ENCODE data around the gene DMTF1. TPM values are rescaled to one million over a fixed set of nuclear protein-coding genes. Genes with fewer than 3 reads are reported as not detected.

The DMTF1 gene
- total and polyA plus RNA-seq, 2 of the 8 experiments (the other 6 are each of a cell fraction or from before 2014, with no cell fraction given), result 86.0 to 115 TPM

- no peak for DNase-seq (ENCODE audit: low read depth in 1 of 2, low spot score in 2 of 2)
- no peak for FAIRE-seq
- Histone ChIP-seq H4K5ac (ENCODE audit: insufficient read length, low read depth, low read length) (no peak overlapping the region), H3K23ac (ENCODE audit: insufficient read length) (no peak overlapping the region), H2AK5ac (ENCODE audit: low read depth, low read length) (no peak overlapping the region), H3K27ac (ENCODE audit: low read depth, low read length) (no peak overlapping the region), H3K56ac (replicated peaks; ENCODE audit: insufficient read length, low read depth, low read length) (no peak overlapping the region), H2BK120ac (replicated peaks; ENCODE audit: low read depth, low read length) (no peak overlapping the region), H2BK12ac (ENCODE audit: low read depth, low read length) (no peak overlapping the region), H3K4me1 (replicated peaks in 1 of 4; ENCODE audit: control insufficient read depth in 3 of 4, insufficient read depth in 4 of 4, low read length in 3 of 4) (0 out of 7 replicates have a peak, but pooled peaks cover 0 to 2% (median 0%) of the 10 kb centered on the region in 4 experiments), H3K18ac (ENCODE audit: extremely low read depth, low read length) (no peak overlapping the region), H3K9ac (replicated peaks in 1 of 4; ENCODE audit: extremely low read depth in 1 of 4, low read depth in 3 of 4, low read length in 3 of 4) (no peak overlapping the region), H3K36me3 (ENCODE audit: control insufficient read depth in 2 of 4, insufficient read depth in 4 of 4, low read length in 3 of 4) (peaks cover 2 to 39% (median 17%) of the 10 kb centered on the region in 4 experiments; a peak in 5 of 8 replicates), H3K4me3 (ENCODE audit: extremely low read depth in 1 of 4, insufficient read depth in 2 of 4, low read depth in 3 of 4, low read length in 4 of 4) (no peak overlapping the region), H2BK15ac (ENCODE audit: low read length) (no peak overlapping the region), H2BK5ac (ENCODE audit: low read depth, low read length) (no peak overlapping the region), H3K79me2 (ENCODE audit: control insufficient read depth in 1 of 2, insufficient read depth in 2 of 2, low read length in 2 of 2) (peaks cover 3 to 38% of the 10 kb centered on the region in 2 experiments; a peak in 2 of 4 replicates), H3K4ac (replicated peaks; ENCODE audit: insufficient read length, low read depth, low read length) (no peak overlapping the region), H2BK20ac (ENCODE audit: low read length) (no peak overlapping the region), H3K79me1 (ENCODE audit: low read depth, low read length) (peaks cover 3% of the 10 kb centered on the region; the same call in 1 of the 2 replicates), H3K23me2 (ENCODE audit: low read depth, low read length) (no peaks in the 10 kb centered on the region), H3K4me2 (ENCODE audit: insufficient read depth in 1 of 2, low read depth in 2 of 2, low read length in 2 of 2) (no peak overlapping the region), H3K27me3 (replicated peaks in 1 of 4; ENCODE audit: control insufficient read depth in 3 of 4, extremely low read depth in 1 of 4, insufficient read depth in 3 of 4, low read length in 3 of 4) (no peaks in the 10 kb centered on the region), H4K8ac (ENCODE audit: extremely low read depth, insufficient read depth, low read length) (no peak overlapping the region), H3K14ac (ENCODE audit: insufficient read length) (no peak overlapping the region), H3K9me3 (ENCODE audit: insufficient read depth in 2 of 2, low read depth in 1 of 2, low read length in 1 of 2) (peaks cover 26 to 29% of the 10 kb centered on the region in 2 experiments), H4K91ac (replicated peaks; ENCODE audit: insufficient read length, low read length) (no peak overlapping the region), H4K20me1 (replicated peaks in 1 of 2; ENCODE audit: control insufficient read depth in 1 of 2, insufficient read depth in 2 of 2, low read length in 2 of 2) (peaks cover 0 to 2% of the 10 kb centered on the region in 2 experiments), H2AFZ (ENCODE audit: low read length) (no peak overlapping the region)
- POLR2A ChIA-PET (ENCODE audit: partially characterized antibody), result interaction anchor here (1.2 to 2.2 kb wide), 5 partner anchors 11 to 50 kb away, joined by 4 to 18 read pairs (median 4); partner anchors contain the start of genes DMTF1 and TMEM243
- WGBS, 2 experiments (ENCODE audit: extremely low coverage in 1 of 2, insufficient coverage in 1 of 2, insufficient read length in 1 of 2, insufficient replicate concordance in 2 of 2, low coverage in 1 of 2, low lambda C conversion rate in 2 of 2, missing lambda C conversion rate in 1 of 2), result 94% methylated on average over 1 of the region's 1 CpG; no CpG with 5 or more reads in 1 of the 2 experiments
- TF ChIP-seq HDAC6 (IDR thresholded peaks at IDR 0.05; ENCODE audit: low read depth, low read length), result no peak
- TF ChIP-seq ZNF274 (IDR thresholded peaks at IDR 0.05; ENCODE audit: borderline replicate concordance, extremely low read depth, low read length), result no peak
- no peak for TF ChIP-seq BCL11A (IDR thresholded peaks at IDR 0.05; ENCODE audit: low read depth in 2 of 2, low read length in 2 of 2)
- no peak for TF ChIP-seq CEBPB (IDR thresholded peaks at IDR 0.05; ENCODE audit: low read depth, low read length)
- TF ChIP-seq EZH2 (IDR thresholded peaks at IDR 0.05; ENCODE audit: low read depth, low read length, severe bottlenecking), result no peak
- TF ChIP-seq POLR2A (IDR thresholded peaks at IDR 0.05; ENCODE audit: control extremely low read depth in 1 of 2, low read depth in 2 of 2, low read length in 2 of 2), result no peak
- no peak for TF ChIP-seq RBBP5 (IDR thresholded peaks at IDR 0.05; ENCODE audit: borderline replicate concordance, low read depth, low read length)
- CTCF ChIA-PET (ENCODE audit: partially characterized antibody), result interaction anchor here (0.8 to 2.2 kb wide), 7 partner anchors 11 to 61 kb away, joined by 3 to 9 read pairs (median 5); no protein-coding TSS in a partner anchor
Measured at GRCh38 chr7:87202208-87202607, 50.0 kb downstream of the DMTF1 start.
